ENCODE data around the gene PAX2.
A peak's percentile ranks its signal among the peaks of the same experiment; 100 is the strongest.

Gene PAX2

GRCh38 chr10:100742076-100742771 is 3.2 kb upstream of the PAX2 start:
- no peak for TF ChIP-seq ZFX (IDR thresholded peaks at IDR 0.05; ENCODE audit: borderline replicate concordance)
- TF ChIP-seq CTCF (IDR thresholded peaks at IDR 0.05), result no peak
- H3K27ac ChIP-seq, result no peak overlapping the region

GRCh38 chr10:100742936-100743335 is 2.4 kb upstream of the PAX2 start:
- TF ChIP-seq CTCF (IDR thresholded peaks at IDR 0.05), result no peak
- no peak for TF ChIP-seq ZFX (IDR thresholded peaks at IDR 0.05; ENCODE audit: borderline replicate concordance)
- no peak overlapping the region for H3K27ac ChIP-seq

GRCh38 chr10:100743626-100744135 is 1.7 kb upstream of the PAX2 start:
- H3K27ac ChIP-seq, result no peak overlapping the region

GRCh38 chr10:100744136-100744986 is 1.0 kb upstream of the PAX2 start:
- no peak overlapping the region for H3K27ac ChIP-seq
- no peak for TF ChIP-seq ZFX (IDR thresholded peaks at IDR 0.05; ENCODE audit: borderline replicate concordance)
- TF ChIP-seq CTCF (IDR thresholded peaks at IDR 0.05), result no peak

More at GRCh38 chr10:100743626-100744135, 1.7 kb upstream of the PAX2 start:
- TF ChIP-seq ZFX (IDR thresholded peaks at IDR 0.05; ENCODE audit: borderline replicate concordance) (no peak), CTCF (IDR thresholded peaks at IDR 0.05) (peak; percentile 89)

- no peak overlapping the region for H3K27ac ChIP-seq
- TF ChIP-seq CTCF (IDR thresholded peaks at IDR 0.05) (no peak), ZFX (IDR thresholded peaks at IDR 0.05; ENCODE audit: borderline replicate concordance) (no peak)
Observed at GRCh38 chr10:100745882-100746783, 751 bp downstream of the PAX2 start.

- H3K27ac ChIP-seq, result no peak overlapping the region
- TF ChIP-seq CTCF (IDR thresholded peaks at IDR 0.05) (no peak), ZFX (IDR thresholded peaks at IDR 0.05; ENCODE audit: borderline replicate concordance) (no peak)
Observed at GRCh38 chr10:100746784-100747455, 1.5 kb downstream of the PAX2 start.
